Measurements from ENCODE around the gene C2CD3.

DNA sequence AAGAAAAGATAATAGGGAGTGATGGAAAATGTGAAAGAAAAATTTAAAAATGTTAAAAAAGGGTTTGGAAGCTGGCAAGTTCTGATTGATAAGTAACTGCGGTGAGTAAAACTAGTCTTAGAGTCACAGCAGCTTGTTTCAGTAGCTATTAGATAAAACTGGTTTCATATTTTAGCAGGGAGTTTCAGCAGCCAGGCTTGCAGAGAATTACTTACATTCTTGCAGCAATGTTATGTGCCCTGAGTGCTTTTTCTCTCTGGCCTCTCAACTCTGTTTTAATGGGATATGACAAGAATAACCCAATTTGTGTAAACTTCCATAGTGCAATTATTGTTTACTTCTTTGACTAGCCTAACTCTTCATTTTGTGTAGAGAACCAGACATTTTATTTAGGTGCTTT, 33.9 kb upstream of the C2CD3 start:
- TF ChIP-seq, protein P1, sequence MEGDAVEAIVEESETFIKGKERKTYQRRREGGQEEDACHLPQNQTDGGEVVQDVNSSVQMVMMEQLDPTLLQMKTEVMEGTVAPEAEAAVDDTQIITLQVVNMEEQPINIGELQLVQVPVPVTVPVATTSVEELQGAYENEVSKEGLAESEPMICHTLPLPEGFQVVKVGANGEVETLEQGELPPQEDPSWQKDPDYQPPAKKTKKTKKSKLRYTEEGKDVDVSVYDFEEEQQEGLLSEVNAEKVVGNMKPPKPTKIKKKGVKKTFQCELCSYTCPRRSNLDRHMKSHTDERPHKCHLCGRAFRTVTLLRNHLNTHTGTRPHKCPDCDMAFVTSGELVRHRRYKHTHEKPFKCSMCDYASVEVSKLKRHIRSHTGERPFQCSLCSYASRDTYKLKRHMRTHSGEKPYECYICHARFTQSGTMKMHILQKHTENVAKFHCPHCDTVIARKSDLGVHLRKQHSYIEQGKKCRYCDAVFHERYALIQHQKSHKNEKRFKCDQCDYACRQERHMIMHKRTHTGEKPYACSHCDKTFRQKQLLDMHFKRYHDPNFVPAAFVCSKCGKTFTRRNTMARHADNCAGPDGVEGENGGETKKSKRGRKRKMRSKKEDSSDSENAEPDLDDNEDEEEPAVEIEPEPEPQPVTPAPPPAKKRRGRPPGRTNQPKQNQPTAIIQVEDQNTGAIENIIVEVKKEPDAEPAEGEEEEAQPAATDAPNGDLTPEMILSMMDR (IDR thresholded peaks at IDR 0.05 in 8 of 11, conservative IDR thresholded peaks at IDR 0.05 in 3 of 11) = no peak
- TF ChIP-seq POLR2A (IDR thresholded peaks at IDR 0.05) = no peak
